Left kidney (tissue), 1 donor: ENCODE measurements around the gene CKLF. TPM values are rescaled to one million over a fixed set of nuclear protein-coding genes. Genes with fewer than 3 reads are reported as not detected.

ENCODE experiments used
- polyA plus RNA-seq: library from polyadenylated mRNA; unstranded; fragments of 120-200 nt; gene quantifications from one replicate; pipeline ENCODE4 v1.2.1, GENCODE V29; 2013; ENCODE audit not compliant: insufficient read length

Gene CKLF
- polyA plus RNA-seq, 1 donor, result 38.9 TPM

Other genes starting within 250 kb of the CKLF start
- gene CDH5, start 185.9 kb upstream of the CKLF start, polyA plus RNA-seq, result 53.1 TPM
- 3.3 TPM for gene BEAN1, start 125.3 kb upstream of the CKLF start, polyA plus RNA-seq
- 41.8 TPM for gene TK2, start 2.5 kb upstream of the CKLF start, polyA plus RNA-seq
- gene CMTM1, start 13.9 kb downstream of the CKLF start, polyA plus RNA-seq, result 7.0 TPM
- 0.75 TPM for gene CMTM2, start 26.9 kb downstream of the CKLF start, polyA plus RNA-seq
- gene CMTM3, start 52.1 kb downstream of the CKLF start, polyA plus RNA-seq, result 61.1 TPM
- 71.6 TPM for gene CMTM4, start 144.2 kb downstream of the CKLF start, polyA plus RNA-seq
- 174 TPM for gene DYNC1LI2, start 199.0 kb downstream of the CKLF start, polyA plus RNA-seq
- 0.12 TPM for gene TERB1, start 249.0 kb downstream of the CKLF start, polyA plus RNA-seq